IMR-90 (cell line): ENCODE data around the gene PDLIM4. TPM values are rescaled to one million over a fixed set of nuclear protein-coding genes. Genes with fewer than 3 reads are reported as not detected.

ENCODE experiments used
- ATAC-seq: fragments of 200-7000 bp; cut with Tn5 transposase; 2 replicates; pipeline ENCODE4 v1.9.1; 2020; ENCODE audit warnings: low read depth, mild to moderate bottlenecking, moderate library complexity
- BruUV-seq: library from RNA; stranded (reverse); fragments of 400-500 nt; replicated peaks from 2 replicates; lab custom pipeline; 2021; lab: Mats Ljungman, UMichigan
- CTCF ChIA-PET: fragments of 300-600 bp; formaldehyde crosslinking; extraction: SDS; loops from one replicate; lab custom pipeline; 2021; ENCODE audit warnings: antibody characterized with exemption; lab: Yijun Ruan, JAX
- POLR2A ChIA-PET: fragments of 300-600 bp; sonication (Branson Sonifier 250); formaldehyde crosslinking; loops from one replicate; lab custom pipeline; 2022; ENCODE audit warnings: antibody characterized with exemption; ENCODE audit not compliant: unreplicated experiment; lab: Charles Lee
- DNase-seq: peaks from one replicate; pipeline ENCODE4 v3.0.0; 2013
- H2AFZ ChIP-seq: replicated peaks from 2 replicates; pipeline ENCODE3; 2013; ENCODE audit warnings: low read length, mild to moderate bottlenecking; ENCODE audit not compliant: poor library complexity
- H2AK5ac ChIP-seq: 2 replicates; pipeline ENCODE4 v1.6.1; 2013; ENCODE audit warnings: low read depth, low read length, inconsistent platforms
- H2AK9ac ChIP-seq: replicated peaks from 2 replicates; pipeline ENCODE3; 2013; ENCODE audit warnings: mild to moderate bottlenecking, low read depth, low read length, moderate library complexity; ENCODE audit not compliant: poor library complexity
- H2BK120ac ChIP-seq: 2 replicates; pipeline ENCODE4 v1.6.1; 2013; ENCODE audit warnings: low read depth, low read length, inconsistent platforms
- H2BK15ac ChIP-seq: 3 replicates; pipeline ENCODE4 v1.6.1; 2013; ENCODE audit warnings: low read depth, low read length, inconsistent platforms
- H2BK20ac ChIP-seq: 2 replicates; pipeline ENCODE4 v1.6.1; 2013; ENCODE audit warnings: low read depth, mild to moderate bottlenecking, inconsistent platforms, low read length, moderate library complexity
- H2BK5ac ChIP-seq: 2 replicates; pipeline ENCODE4 v1.6.1; 2013; ENCODE audit warnings: mild to moderate bottlenecking, low read depth, low read length, inconsistent platforms; ENCODE audit not compliant: poor library complexity, severe bottlenecking
- H3K14ac ChIP-seq: replicated peaks from 2 replicates; pipeline ENCODE4 v1.6.1; 2013; ENCODE audit warnings: low read depth, low read length, inconsistent platforms
- H3K18ac ChIP-seq: 2 replicates; pipeline ENCODE4 v1.6.1; 2013; ENCODE audit warnings: low read depth, low read length, control low read depth
- H3K23ac ChIP-seq: 2 replicates; pipeline ENCODE4 v1.6.1; 2013; ENCODE audit warnings: low read depth, low read length, inconsistent platforms
- H3K27ac ChIP-seq: 2 replicates; pipeline ENCODE4 v1.5.1; 2013; ENCODE audit warnings: mild to moderate bottlenecking, control low read depth, low read length; ENCODE audit not compliant: insufficient read depth
- H3K27me3 ChIP-seq: 2 replicates; pipeline ENCODE4 v1.6.1; 2013; ENCODE audit warnings: low read length; ENCODE audit not compliant: control insufficient read depth, insufficient read depth
- H3K36me3 ChIP-seq: 2 replicates; pipeline ENCODE4 v1.6.1; 2013; ENCODE audit warnings: low read length, mixed read lengths; ENCODE audit not compliant: control insufficient read depth, insufficient read depth
- H3K4ac ChIP-seq: 2 replicates; pipeline ENCODE4 v1.6.1; 2013; ENCODE audit warnings: low read depth, low read length, inconsistent platforms
- H3K4me1 ChIP-seq: 2 replicates; pipeline ENCODE4 v1.6.1; 2013; ENCODE audit warnings: low read length, mixed read lengths; ENCODE audit not compliant: control insufficient read depth, insufficient read depth
- H3K4me2 ChIP-seq: 2 replicates; pipeline ENCODE4 v1.6.1; 2013; ENCODE audit warnings: low read depth, mild to moderate bottlenecking, control low read depth, low read length, moderate library complexity
- H3K4me3 ChIP-seq: 2 replicates; pipeline ENCODE4 v1.5.1; 2013; ENCODE audit warnings: low read depth, mild to moderate bottlenecking, control low read depth, low read length, moderate library complexity; ENCODE audit not compliant: insufficient read depth
- H3K56ac ChIP-seq: 2 replicates; pipeline ENCODE4 v1.6.1; 2013; ENCODE audit warnings: low read length, inconsistent platforms; ENCODE audit not compliant: insufficient read depth; ENCODE audit errors: extremely low read depth
- H3K79me1 ChIP-seq, 2 experiments: 2 replicates each; pipeline ENCODE4 v1.6.1; 2013; ENCODE audit warnings: low read length in 2 of 2, inconsistent platforms in 1 of 2, low read depth in 1 of 2
- H3K9ac ChIP-seq: 2 replicates; pipeline ENCODE4 v1.6.1; 2013; ENCODE audit warnings: low read depth, low read length, control low read depth
- H3K9me1 ChIP-seq: 2 replicates; pipeline ENCODE4 v1.6.1; 2013; ENCODE audit warnings: low read length, inconsistent platforms; ENCODE audit not compliant: insufficient read depth
- H3K9me3 ChIP-seq: 2 replicates; pipeline ENCODE4 v1.6.1; 2013; ENCODE audit warnings: low read length; ENCODE audit not compliant: control insufficient read depth, insufficient read depth
- H4K20me1 ChIP-seq: 2 replicates; pipeline ENCODE4 v1.6.1; 2013; ENCODE audit warnings: low read length, inconsistent platforms; ENCODE audit not compliant: insufficient read depth
- H4K5ac ChIP-seq: 2 replicates; pipeline ENCODE4 v1.6.1; 2013; ENCODE audit warnings: mild to moderate bottlenecking, low read depth, low read length, control low read depth
- H4K8ac ChIP-seq, 2 experiments: 2 replicates each; pipeline ENCODE4 v1.6.1; 2013; ENCODE audit warnings: low read depth in 2 of 2, low read length in 2 of 2, control low read depth in 1 of 2, inconsistent platforms in 1 of 2
- H4K91ac ChIP-seq: 2 replicates; pipeline ENCODE4 v1.6.1; 2013; ENCODE audit warnings: low read depth, low read length, inconsistent platforms; ENCODE audit not compliant: insufficient read depth
- CEBPB ChIP-seq: IDR thresholded peaks from 2 replicates; pipeline ENCODE4 v1.6.1; 2012; ENCODE audit warnings: low read depth, low read length, improper control_type of control experiment
- CTCF ChIP-seq: conservative IDR thresholded peaks from 2 replicates; pipeline ENCODE4 v1.5.1; 2012; ENCODE audit warnings: mild to moderate bottlenecking, low read depth, low read length, improper control_type of control experiment
- MAFK ChIP-seq: IDR thresholded peaks from 2 replicates; pipeline ENCODE4 v1.6.1; 2012; ENCODE audit warnings: low read depth, low read length, improper control_type of control experiment
- NFE2L2 ChIP-seq: fragments of 150-350 bp; IDR thresholded peaks from 2 replicates; pipeline ENCODE4 v1.6.1; 2016; ENCODE audit warnings: low read depth, mild to moderate bottlenecking, low read length
- RCOR1 ChIP-seq: IDR thresholded peaks from 2 replicates; pipeline ENCODE4 v1.6.1; 2012; ENCODE audit warnings: mild to moderate bottlenecking, low read length, improper control_type of control experiment; ENCODE audit not compliant: insufficient replicate concordance
- WGBS, 2 experiments: methylation state at CpG; one replicate each; pipeline versions ENCODE4 v1.1.5 to v1.1.7; 2013; ENCODE audit warnings: missing lambda C conversion rate in 2 of 2; ENCODE audit not compliant: insufficient read length in 1 of 2; ENCODE audit errors: extremely low coverage in 2 of 2; 5-methylcytosine and 5-hydroxymethylcytosine counted together
- dilution Hi-C: fragments of 300-500 bp; cut with HindIII; formaldehyde crosslinking; loops from one replicate; pipeline ENCODE4 v1.14.3; 2018; ENCODE audit warnings: low sequenced_read_pairs; ENCODE audit not compliant: unreplicated experiment
- in situ Hi-C: fragments of 300-500 bp; cut with MboI; formaldehyde crosslinking; loops from 3 replicates; pipeline ENCODE4 v1.14.3; 2019; ENCODE audit warnings: low sequenced_read_pairs, inconsistent platforms, mixed read lengths
- intact Hi-C: fragments of 100-400 bp; cut with micrococcal nuclease; formaldehyde crosslinking; loops from 2 replicates; pipeline ENCODE4 v1.10.0; 2022
- polyA plus RNA-seq, 3 experiments: library from polyadenylated mRNA; depleted of rRNA; stranded (reverse); fragments of >200 nt; gene quantifications; 2 replicates each; pipeline ENCODE4 v1.2.3, GENCODE V29; 2012; ENCODE audit warnings: low replicate concordance in 1 of 3
- total RNA-seq: library from RNA; depleted of rRNA; stranded (reverse); fragments of >200 nt; gene quantifications from 2 replicates; pipeline ENCODE4 v1.2.3, GENCODE V29; 2012

Gene PDLIM4
- total and polyA plus RNA-seq, 2 of the 4 experiments (the other 2 are of a cell fraction), result 61.1 to 214 TPM

- no peak overlapping the region for H4K8ac ChIP-seq
- intact Hi-C loops, result no loop called here
- no peak overlapping the region for H3K4me2 ChIP-seq
- peaks cover 64% of the 10 kb centered on the region for H3K36me3 ChIP-seq
- no peak overlapping the region for H3K23ac ChIP-seq
- H2BK20ac ChIP-seq, result no peak overlapping the region
- no peak overlapping the region for H2AK5ac ChIP-seq
- no peak overlapping the region for H4K91ac ChIP-seq
- no peak overlapping the region for H2BK15ac ChIP-seq
- ATAC-seq (no peak), DNase-seq (no peak)
- no peak overlapping the region for H3K27ac ChIP-seq
- peaks cover 13% of the 10 kb centered on the region for H3K4me1 ChIP-seq
- TF ChIP-seq RCOR1 (no peak), CTCF (no peak), CEBPB (no peak), NFE2L2 (no peak), MAFK (no peak)
- H3K79me1 ChIP-seq, result peaks cover 24 to 47% of the 10 kb centered on the region in 2 experiments
- H2AFZ ChIP-seq, result no peak overlapping the region
- H2BK120ac ChIP-seq, result no peak overlapping the region
- WGBS, 2 experiments, result 91% methylated on average over 5 of the region's 7 CpGs; no CpG with 5 or more reads in 1 of the 2 experiments
- no peak overlapping the region for H3K18ac ChIP-seq
- dilution Hi-C loops, result no loop called here
- no peak overlapping the region for H3K14ac ChIP-seq
- H2AK9ac ChIP-seq, result no peak overlapping the region
- in situ Hi-C loops, result no loop called here
- peaks cover 28% of the 10 kb centered on the region for H3K9me1 ChIP-seq
- POLR2A ChIA-PET, result no interaction called here
- H3K56ac ChIP-seq, result no peak overlapping the region
- CTCF ChIA-PET, result no interaction called here
- H4K20me1 ChIP-seq, result peaks cover 15% of the 10 kb centered on the region; the same call in 1 of the 2 replicates
- no peak overlapping the region for H3K4ac ChIP-seq
- BruUV-seq, result no TSS peak
- no peaks in the 10 kb centered on the region for H3K27me3 ChIP-seq
- no peaks in the 10 kb centered on the region for H3K9me3 ChIP-seq
- no peak overlapping the region for H3K4me3 ChIP-seq
- no peak overlapping the region for H4K5ac ChIP-seq
- no peak overlapping the region for H2BK5ac ChIP-seq
- no peak overlapping the region for H3K9ac ChIP-seq
These were observed 43.8 kb upstream of the PDLIM4 start for GRCh38 chr5:132213666-132214065.
